Heart left ventricle (tissue), 16 donors: ENCODE data around the gene CCBE1. TPM values are rescaled to one million over a fixed set of nuclear protein-coding genes. Genes with fewer than 3 reads are reported as not detected.

Experiments
- ATAC-seq, 4 donors: fragments of 200-7000 bp; cut with Tn5 transposase; one replicate each; pipeline ENCODE4 v1.9.1; 2020 to 2022; ENCODE audit warnings: moderate library complexity in 4 of 4, mild to moderate bottlenecking in 3 of 4, moderate number of reproducible peaks in 1 of 4
- DNase-seq, 5 donors: peaks; one replicate each; pipeline ENCODE4 v3.0.0-alpha.2; 2020
- H3K27ac ChIP-seq, 12 donors: fragments of 200-600 bp; sonication (generic) in 4 of 12; one replicate each; pipeline versions ENCODE4 v1.5.0 to v1.8.0; 2016 to 2022; ENCODE audit warnings: mild to moderate bottlenecking in 2 of 12
- H3K27me3 ChIP-seq, 9 donors: fragments of 200-600 bp; sonication (generic) in 2 of 9; one replicate each; pipeline versions ENCODE4 v1.5.1 to v1.8.0; 2016 to 2022; ENCODE audit warnings: mild to moderate bottlenecking in 3 of 9
- H3K36me3 ChIP-seq, 9 donors: fragments of 200-600 bp; sonication (generic) in 2 of 9; one replicate each; pipeline versions ENCODE4 v1.5.0 to v1.8.0; 2018 to 2022; ENCODE audit warnings: mild to moderate bottlenecking in 2 of 9
- H3K4me1 ChIP-seq, 12 donors: fragments of 200-600 bp; sonication (generic) in 4 of 12; one replicate each; pipeline versions ENCODE4 v1.5.0 to v1.8.0; 2016 to 2022; ENCODE audit warnings: mild to moderate bottlenecking in 3 of 12
- H3K4me3 ChIP-seq, 12 donors: fragments of 200-600 bp; sonication (generic) in 4 of 12; one replicate each; pipeline versions ENCODE4 v1.5.0 to v1.8.0; 2017 to 2022; ENCODE audit warnings: mild to moderate bottlenecking in 9 of 12, moderate library complexity in 4 of 12
- H3K9me3 ChIP-seq, 12 donors: fragments of 200-600 bp; sonication (generic) in 4 of 12; one replicate each; pipeline versions ENCODE4 v1.5.0 to v1.8.0; 2016 to 2022; ENCODE audit warnings: mild to moderate bottlenecking in 1 of 12
- CTCF ChIP-seq, 12 donors: fragments of 200-600 bp; sonication (generic) in 4 of 12; IDR thresholded peaks; one replicate each; pipeline versions ENCODE4 v1.5.0 to v1.8.0; 2018 to 2022; ENCODE audit warnings: antibody characterized with exemption in 12 of 12, mild to moderate bottlenecking in 5 of 12
- POLR2A ChIP-seq, 2 donors: fragments of 450-650 bp; IDR thresholded peaks; one replicate each; pipeline ENCODE4 v1.6.1; 2017; ENCODE audit warnings: antibody characterized with exemption in 2 of 2, mild to moderate bottlenecking in 2 of 2, moderate library complexity in 2 of 2
- WGBS, 4 donors: extraction: QIAGEN DNeasy Blood & Tissue Kit in 2 of 4; methylation state at CpG; one replicate each; pipeline versions ENCODE4 v1.1.5 to v1.1.7; 2013 to 2018; 5-methylcytosine and 5-hydroxymethylcytosine counted together
- intact Hi-C, 10 donors: fragments of 100-400 bp; cut with DNase I; formaldehyde crosslinking; loops; one replicate each; pipeline versions ENCODE4 v1.11.1 to v1.14.2; 2022
- polyA plus RNA-seq, 2 donors: library from polyadenylated mRNA; stranded (reverse); fragments of 200-250 nt; gene quantifications; one replicate each; pipeline ENCODE4 v1.2.3, GENCODE V29; 2013
- total RNA-seq, 9 donors: library from RNA; depleted of rRNA in 2 of 9; stranded (reverse); fragments of >200 nt in 2 of 9; fragmentation: NEBNext Ultra II Directional in 3 of 9; extraction: Animal tissue kit (Norgen Biotek cat#: 25700) in 3 of 9; gene quantifications; one replicate each; pipeline versions ENCODE4 v1.1.0 to v1.2.4, GENCODE V29; 2016 to 2023
- donor health status: ischemic (EF 13 %, LVEDD 7.1; RV severe dilation, severe dysfunction).
- donor health status: healthy with polysubstance abuse.
- donor health status: DM: no; HTN: yes; CAD: no.
- donor health status: DM: no; HTN: no; CAD: no.
- donor health status: ischemic (EF 25% LVEDD 6.9; RV normal size, moderate dysfunction).
- donor health status: ischemic (EF 25% LVEDD 5.7; RV mildly dilated, moderate dysfunction).
- donor health status: healthy.
- donor health status: DM: yes; HTN: yes; CAD: no.
- donor health status: ischemic (EF 35%, LVEDD 5.7; RV mildly dilated, moderate dysfunction).
- donor health status: nonischemic (EF 11% LVEDD 7.7; RV severe dilation, severe dysfunction).
- donor health status: DM: yes; HTN: yes; CAD: no.
- donor health status: PGD.
- donor health status: ischemic (EF 29% LVEDD 5.4; RV normal size, mild dysfunction).
- donor health status: nonischemic (EF 23%, LVEDD 6.1; RV moderate dilation, normal function).

CCBE1 gene
- total and polyA plus RNA-seq, 11 donors: 0.15 to 6.3 (median 0.74) TPM

- Histone ChIP-seq H3K4me1 (peaks cover 0 to 5% (median 0%) of the 10 kb centered on the region in 12 donors), H3K4me3 (no peak overlapping the region), H3K27ac (no peak overlapping the region), H3K27me3 (no peaks in the 10 kb centered on the region), H3K9me3 (no peaks in the 10 kb centered on the region), H3K36me3 (no peaks in the 10 kb centered on the region)
- TF ChIP-seq POLR2A (IDR thresholded peaks at IDR 0.05) (no peak), CTCF (IDR thresholded peaks at IDR 0.05) (no peak)
- WGBS, 4 donors: 68 to 84% (median 76%) methylated on average over 3 of the region's 3 CpGs
- ATAC-seq: no peak
- no peak for DNase-seq
- intact Hi-C loops: no loop called here
These were observed 131.3 kb downstream of the CCBE1 start for GRCh38 chr18:59565957-59566356.

- intact Hi-C loops: no loop called here
- DNase-seq: no peak
- H3K27me3 ChIP-seq: no peaks in the 10 kb centered on the region
- no peak overlapping the region for H3K27ac ChIP-seq
- H3K4me1 ChIP-seq: peaks cover 0 to 5% (median 0%) of the 10 kb centered on the region in 12 donors
- H3K4me3 ChIP-seq: no peak overlapping the region
- no peaks in the 10 kb centered on the region for H3K36me3 ChIP-seq
- TF ChIP-seq CTCF (IDR thresholded peaks at IDR 0.05) (no peak), POLR2A (IDR thresholded peaks at IDR 0.05) (no peak)
- no peak for ATAC-seq
- 66 to 78% (median 76%) methylated on average over 3 of the region's 3 CpGs for WGBS, 4 donors
- H3K9me3 ChIP-seq: no peaks in the 10 kb centered on the region
These were observed 132.7 kb downstream of the CCBE1 start for GRCh38 chr18:59564561-59564960.

- no peaks in the 10 kb centered on the region for H3K36me3 ChIP-seq
- H3K27ac ChIP-seq: no peak overlapping the region
- no peak overlapping the region for H3K4me3 ChIP-seq
- DNase-seq: no peak
- intact Hi-C loops: no loop called here
- no peaks in the 10 kb centered on the region for H3K9me3 ChIP-seq
- peaks cover 0 to 5% (median 0%) of the 10 kb centered on the region in 12 donors for H3K4me1 ChIP-seq
- WGBS, 4 donors: 85 to 92% (median 88%) methylated on average over 3 of the region's 3 CpGs
- TF ChIP-seq CTCF (IDR thresholded peaks at IDR 0.05): no peak
- no peak for TF ChIP-seq POLR2A (IDR thresholded peaks at IDR 0.05)
- H3K27me3 ChIP-seq: no peaks in the 10 kb centered on the region
- ATAC-seq: no peak
These were observed 133.9 kb downstream of the CCBE1 start for GRCh38 chr18:59563176-59563785.

- Histone ChIP-seq H3K36me3 (no peaks in the 10 kb centered on the region), H3K9me3 (no peaks in the 10 kb centered on the region), H3K4me3 (no peak overlapping the region), H3K4me1 (peaks cover 0 to 5% (median 0%) of the 10 kb centered on the region in 12 donors), H3K27ac (no peak overlapping the region), H3K27me3 (no peaks in the 10 kb centered on the region)
- no peak for DNase-seq
- intact Hi-C loops: no loop called here
- TF ChIP-seq POLR2A (IDR thresholded peaks at IDR 0.05) (no peak), CTCF (IDR thresholded peaks at IDR 0.05) (no peak)
- 63 to 80% (median 73%) methylated on average over 6 of the region's 6 CpGs for WGBS, 4 donors
- no peak for ATAC-seq
These were observed 134.5 kb downstream of the CCBE1 start for GRCh38 chr18:59562751-59563150.
